BLaER1 treated with 17β-estradiol and CSF1 and Interleukin-3, amounts not matched to agents 10 nM and 100 nM (cell line): ENCODE measurements around the gene LYPD6B.

Experiments used
- H3K27ac ChIP-seq, 11 experiments: shearing (Covaris generic); formaldehyde crosslinking; 2 replicates each; pipeline ENCODE4 v1.8.1; 2022
- H3K27me3 ChIP-seq, 11 experiments: shearing (Covaris generic); formaldehyde crosslinking; 2 replicates each; pipeline ENCODE4 v1.8.1; 2022
- H3K36me3 ChIP-seq, 11 experiments: shearing (Covaris generic); formaldehyde crosslinking; 2 replicates each; pipeline ENCODE4 v1.8.1; 2022
- H3K4me1 ChIP-seq, 10 experiments: shearing (Covaris generic); formaldehyde crosslinking; 2 replicates each; pipeline ENCODE4 v1.8.1; 2022
- H3K4me2 ChIP-seq, 11 experiments: shearing (Covaris generic); formaldehyde crosslinking; 2 replicates each; pipeline ENCODE4 v1.8.1; 2022
- H3K4me3 ChIP-seq, 10 experiments: shearing (Covaris generic); formaldehyde crosslinking; 2 replicates each; pipeline ENCODE4 v1.8.1; 2022
- H3K9ac ChIP-seq, 11 experiments: shearing (Covaris generic); formaldehyde crosslinking; 2 replicates each; pipeline ENCODE4 v1.8.1; 2022
- H3K9me3 ChIP-seq, 11 experiments: shearing (Covaris generic); formaldehyde crosslinking; replicated peaks in 1 of 11; 2 replicates each; pipeline ENCODE4 v1.8.1; 2022
- H4K20me1 ChIP-seq, 11 experiments: shearing (Covaris generic); formaldehyde crosslinking; 2 replicates each; pipeline ENCODE4 v1.8.1; 2022
- Cebpa-rat ChIP-seq, 11 experiments: shearing (Covaris generic); IDR thresholded peaks; 2 replicates each; pipeline ENCODE4 v1.8.1; 2022

LYPD6B gene

DNA sequence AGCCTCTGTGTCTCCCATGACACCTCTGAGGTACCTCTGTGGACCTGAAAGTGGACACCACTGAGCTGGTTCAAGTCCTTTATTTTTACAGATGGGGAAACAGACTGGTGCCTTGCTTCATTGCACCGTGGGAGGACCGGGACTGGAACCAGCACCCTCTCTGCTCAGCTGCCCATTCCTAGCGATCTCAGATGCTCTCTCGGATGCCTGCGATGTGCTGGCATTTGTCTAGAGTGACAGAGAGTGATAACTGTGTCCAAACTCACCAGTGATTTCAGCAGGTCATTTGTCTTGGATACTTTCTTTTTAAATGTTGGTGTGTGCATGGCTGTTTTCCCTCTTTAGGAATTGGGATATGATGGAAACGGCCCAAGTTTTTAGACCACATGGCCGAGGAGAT, 30.1 kb upstream of the LYPD6B start:
- Histone ChIP-seq H3K4me3 (no peak overlapping the region), H3K9ac (no peak overlapping the region), H3K9me3 (no peaks in the 10 kb centered on the region), H3K36me3 (peaks cover 0 to 16% (median 0%) of the 10 kb centered on the region in 11 experiments; a peak in 9 of 22 replicates), H3K27me3 (no peaks in the 10 kb centered on the region), H3K4me2 (no peak overlapping the region), H4K20me1 (no peaks in the 10 kb centered on the region), H3K4me1 (no peaks in the 10 kb centered on the region), H3K27ac (no peak overlapping the region)
- TF ChIP-seq Cebpa-rat (IDR thresholded peaks at IDR 0.05) = no peak

DNA sequence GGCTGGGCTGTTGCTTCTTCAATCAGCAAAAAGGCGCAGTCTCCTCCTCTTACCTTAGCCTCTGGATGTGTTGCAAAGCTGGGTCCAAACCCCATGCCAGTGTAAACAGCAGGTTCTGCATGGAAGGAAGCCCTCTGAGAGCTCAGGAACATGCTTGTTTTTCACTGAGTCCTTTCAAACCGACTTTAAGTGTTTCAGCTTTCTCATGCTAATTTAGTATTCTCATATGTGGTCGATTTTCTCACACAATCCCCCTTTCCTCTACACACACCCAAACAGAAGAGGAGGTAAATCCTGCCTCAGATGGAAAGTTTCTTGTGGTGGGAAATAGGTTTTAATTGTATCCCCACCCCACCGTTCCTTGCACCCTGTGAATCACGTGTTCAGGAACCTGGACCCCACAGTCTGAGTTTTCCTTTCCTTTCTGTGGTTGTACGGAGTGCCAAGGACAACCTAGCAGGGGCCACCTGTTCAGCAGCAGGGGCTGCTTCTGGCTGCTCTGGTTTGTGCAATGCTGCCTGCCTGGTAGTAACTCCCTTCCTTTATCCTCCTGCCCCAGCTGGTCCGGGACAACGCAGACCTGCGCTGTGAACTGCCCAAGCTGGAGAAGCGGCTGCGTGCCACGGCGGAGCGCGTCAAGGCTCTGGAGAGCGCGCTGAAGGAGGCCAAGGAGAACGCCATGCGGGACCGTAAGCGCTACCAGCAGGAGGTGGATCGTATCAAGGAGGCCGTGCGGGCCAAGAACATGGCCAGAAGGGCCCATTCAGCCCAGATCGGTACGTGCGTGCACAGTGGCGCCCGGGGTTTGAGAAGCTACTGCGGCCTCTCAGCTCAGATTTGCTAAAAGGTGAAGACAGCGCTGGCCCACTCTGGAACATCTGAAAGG, 28.7 kb upstream of the LYPD6B start:
- H4K20me1 ChIP-seq = no peaks in the 10 kb centered on the region
- no peaks in the 10 kb centered on the region for H3K4me1 ChIP-seq
- H3K27ac ChIP-seq = no peak overlapping the region
- no peaks in the 10 kb centered on the region for H3K27me3 ChIP-seq
- no peak overlapping the region for H3K9ac ChIP-seq
- peaks cover 0 to 16% (median 0%) of the 10 kb centered on the region in 11 experiments; a peak in 9 of 22 replicates for H3K36me3 ChIP-seq
- no peaks in the 10 kb centered on the region for H3K9me3 ChIP-seq
- no peak for TF ChIP-seq Cebpa-rat (IDR thresholded peaks at IDR 0.05)
- no peak overlapping the region for H3K4me2 ChIP-seq
- H3K4me3 ChIP-seq = no peak overlapping the region

DNA sequence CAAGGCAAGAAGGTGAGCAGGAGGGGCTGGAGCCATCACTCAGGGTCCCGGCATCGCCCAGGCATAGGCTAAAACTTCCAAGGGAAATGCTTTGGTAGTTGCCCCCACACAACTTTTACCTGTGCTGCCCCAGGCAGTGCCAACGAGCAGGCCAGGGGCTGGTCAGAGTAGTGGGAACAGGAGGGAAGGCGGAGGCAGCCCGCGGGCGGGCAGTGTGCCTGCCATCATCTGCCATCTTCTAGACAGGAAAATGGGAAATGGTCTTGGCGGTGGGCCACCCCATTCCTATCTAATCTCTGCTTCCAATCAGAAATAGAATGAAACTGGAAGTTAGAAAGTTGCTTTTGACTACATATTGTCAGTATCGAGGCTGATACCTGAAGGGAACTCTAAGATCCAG, 26.0 kb upstream of the LYPD6B start:
- H4K20me1 ChIP-seq = no peaks in the 10 kb centered on the region
- H3K4me3 ChIP-seq = no peak overlapping the region
- no peak for TF ChIP-seq Cebpa-rat (IDR thresholded peaks at IDR 0.05)
- no peak overlapping the region for H3K27ac ChIP-seq
- no peaks in the 10 kb centered on the region for H3K27me3 ChIP-seq
- no peak overlapping the region for H3K9ac ChIP-seq
- H3K36me3 ChIP-seq = peaks cover 0 to 16% (median 0%) of the 10 kb centered on the region in 11 experiments; a peak in 9 of 22 replicates
- H3K9me3 ChIP-seq = no peaks in the 10 kb centered on the region
- H3K4me2 ChIP-seq = no peak overlapping the region
- peaks cover 0 to 4% (median 0%) of the 10 kb centered on the region in 10 experiments; a peak in 1 of 20 replicates for H3K4me1 ChIP-seq

DNA sequence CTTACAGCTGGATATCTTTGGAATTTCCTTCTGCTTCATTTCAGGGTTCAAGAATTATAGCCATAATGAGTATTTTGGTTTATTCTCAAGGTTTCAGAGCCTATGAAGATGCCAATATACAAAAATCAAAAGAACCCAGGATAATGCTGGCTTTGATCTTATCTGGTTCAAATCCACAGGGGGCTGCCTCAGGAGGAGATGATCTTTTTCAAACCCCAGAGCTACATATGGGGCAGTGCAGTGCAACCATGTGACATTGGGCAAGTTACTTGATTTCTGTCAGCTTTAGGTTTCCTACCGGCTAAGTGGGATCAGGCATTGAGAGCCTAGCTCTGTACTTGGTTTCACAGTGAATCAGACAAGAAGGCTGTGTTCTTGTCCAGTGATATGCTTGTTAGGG, 23.0 kb upstream of the LYPD6B start:
- Histone ChIP-seq H3K36me3 (peaks cover 0 to 16% (median 0%) of the 10 kb centered on the region in 11 experiments; a peak in 7 of 22 replicates), H3K4me1 (peaks cover 2 to 15% (median 7%) of the 10 kb centered on the region in 10 experiments), H3K4me2 (no peak overlapping the region), H3K4me3 (no peak overlapping the region), H3K27me3 (0 out of 22 replicates have a peak, but pooled peaks cover 0 to 5% (median 0%) of the 10 kb centered on the region in 11 experiments), H3K9me3 (no peaks in the 10 kb centered on the region), H3K27ac (no peak overlapping the region), H3K9ac (no peak overlapping the region), H4K20me1 (no peaks in the 10 kb centered on the region)
- TF ChIP-seq Cebpa-rat (IDR thresholded peaks at IDR 0.05) = no peak

DNA sequence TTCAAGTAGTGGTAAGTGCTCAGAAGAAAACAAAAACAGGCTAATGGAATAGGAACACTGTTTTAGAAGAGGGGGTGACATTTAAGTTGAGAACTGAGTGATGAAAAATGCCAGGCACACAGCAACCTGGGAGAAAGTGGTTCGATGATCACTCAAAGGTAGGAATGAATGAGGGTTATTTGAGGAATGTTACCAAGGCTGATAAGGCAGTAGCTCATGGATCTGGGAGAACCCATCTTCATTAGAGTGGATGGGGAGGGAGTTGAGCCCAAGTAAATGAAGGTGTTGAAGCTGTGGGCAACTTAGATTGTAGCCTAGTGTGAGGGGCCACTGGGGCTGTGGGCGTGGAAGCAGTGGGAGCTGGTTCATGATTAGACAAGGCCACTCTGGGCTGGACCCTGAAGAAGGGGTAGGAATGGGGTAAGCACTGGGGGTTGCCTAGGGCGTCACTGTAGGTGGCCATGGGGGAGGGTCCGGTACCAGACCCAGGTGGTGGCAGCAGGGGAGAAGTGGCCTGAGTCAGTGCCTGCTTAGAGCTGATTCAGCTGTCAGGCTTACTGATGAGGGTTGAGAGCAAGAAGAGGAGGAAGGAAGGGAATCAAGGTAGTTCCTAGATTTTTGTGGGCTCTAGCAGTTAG, 22.5 kb upstream of the LYPD6B start:
- Histone ChIP-seq H3K9ac (no peak overlapping the region), H3K27ac (no peak overlapping the region), H4K20me1 (no peaks in the 10 kb centered on the region), H3K9me3 (no peaks in the 10 kb centered on the region), H3K36me3 (peaks cover 0 to 16% (median 0%) of the 10 kb centered on the region in 11 experiments; a peak in 2 of 22 replicates), H3K4me3 (no peak overlapping the region), H3K4me2 (no peak overlapping the region), H3K27me3 (0 out of 22 replicates have a peak, but pooled peaks cover 0 to 5% (median 0%) of the 10 kb centered on the region in 11 experiments), H3K4me1 (peaks cover 8 to 20% (median 12%) of the 10 kb centered on the region in 10 experiments)
- no peak for TF ChIP-seq Cebpa-rat (IDR thresholded peaks at IDR 0.05)

DNA sequence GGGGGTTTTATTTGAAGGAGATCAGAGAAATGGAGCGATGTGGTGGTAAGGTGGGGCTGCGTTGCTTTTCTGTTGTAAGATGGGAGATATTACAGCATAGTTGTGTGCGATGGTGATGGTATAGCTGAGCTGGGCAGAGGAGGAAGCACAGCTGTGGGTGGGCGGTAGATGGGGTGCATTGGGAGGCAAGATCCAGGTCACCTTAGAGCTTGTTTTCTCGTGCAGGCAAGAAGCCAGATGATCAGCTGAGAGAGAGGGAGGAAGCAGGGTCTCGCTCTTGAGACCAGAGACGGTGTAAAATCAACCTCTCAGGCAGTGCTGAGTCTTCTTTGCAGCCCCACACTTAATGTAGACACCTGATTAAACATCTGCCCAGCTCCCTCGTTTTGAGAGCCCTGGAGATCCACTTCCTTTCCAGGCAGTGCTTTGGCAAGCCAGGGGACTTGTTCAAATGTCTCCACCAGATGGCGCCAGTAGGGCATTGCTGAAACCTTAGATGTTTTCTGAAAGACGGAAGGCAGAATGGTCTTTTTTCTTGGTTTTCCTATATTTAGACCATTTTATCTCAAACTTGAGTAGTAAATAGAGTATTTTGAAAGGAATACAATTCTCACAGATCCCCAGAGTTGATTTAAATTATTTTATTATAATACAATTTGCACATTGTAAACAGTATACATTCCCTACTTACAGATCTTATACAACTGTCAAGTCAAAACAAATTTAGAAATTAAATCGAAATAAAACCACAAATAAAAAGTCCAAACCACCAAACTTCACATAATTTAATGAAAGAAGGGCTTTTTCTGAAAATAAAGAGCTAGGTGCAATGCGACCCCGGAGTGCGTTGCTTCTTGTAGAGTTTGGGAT, 21.1 kb upstream of the LYPD6B start:
- no peak for TF ChIP-seq Cebpa-rat (IDR thresholded peaks at IDR 0.05)
- H3K9ac ChIP-seq = no peak overlapping the region
- no peaks in the 10 kb centered on the region for H3K9me3 ChIP-seq
- peaks cover 0 to 4% (median 0%) of the 10 kb centered on the region in 11 experiments; a peak in 1 of 22 replicates for H3K36me3 ChIP-seq
- H4K20me1 ChIP-seq = no peaks in the 10 kb centered on the region
- H3K4me3 ChIP-seq = no peak overlapping the region
- H3K27me3 ChIP-seq = 0 out of 22 replicates have a peak, but pooled peaks cover 0 to 5% (median 0%) of the 10 kb centered on the region in 11 experiments
- H3K4me2 ChIP-seq = no peak overlapping the region
- H3K27ac ChIP-seq = no peak overlapping the region
- H3K4me1 ChIP-seq = peaks cover 21 to 33% (median 25%) of the 10 kb centered on the region in 10 experiments

DNA sequence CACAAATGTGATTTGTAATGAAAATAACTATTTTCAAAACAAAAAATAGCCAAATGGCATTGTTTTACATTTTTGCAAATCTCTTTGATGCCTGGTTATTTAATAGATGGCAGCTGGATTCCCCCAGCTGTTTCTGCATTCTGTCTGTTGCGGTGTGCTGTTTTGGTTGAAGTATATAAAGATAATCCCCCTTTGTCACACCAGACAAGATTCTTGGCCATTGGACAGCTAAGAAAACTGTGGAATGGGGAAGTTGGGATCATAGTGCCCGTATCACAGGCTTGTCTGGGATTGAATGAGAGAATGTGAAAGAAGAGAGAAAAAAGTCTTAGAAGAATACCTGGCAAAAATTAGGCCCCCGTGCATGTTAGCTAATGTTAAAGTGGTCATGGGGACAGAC, 19.5 kb upstream of the LYPD6B start:
- Histone ChIP-seq H3K4me1 (peaks cover 30 to 49% (median 39%) of the 10 kb centered on the region in 10 experiments), H3K36me3 (no peaks in the 10 kb centered on the region), H4K20me1 (no peaks in the 10 kb centered on the region), H3K27ac (no peak overlapping the region), H3K4me2 (peak overlapping the region in 2 of 11 experiments; percentile 41 to 73; a peak in 3 of 22 replicates), H3K9ac (no peak overlapping the region), H3K27me3 (0 out of 22 replicates have a peak, but pooled peaks cover 0 to 5% (median 0%) of the 10 kb centered on the region in 11 experiments), H3K9me3 (no peaks in the 10 kb centered on the region), H3K4me3 (no peak overlapping the region)
- no peak for TF ChIP-seq Cebpa-rat (IDR thresholded peaks at IDR 0.05)

DNA sequence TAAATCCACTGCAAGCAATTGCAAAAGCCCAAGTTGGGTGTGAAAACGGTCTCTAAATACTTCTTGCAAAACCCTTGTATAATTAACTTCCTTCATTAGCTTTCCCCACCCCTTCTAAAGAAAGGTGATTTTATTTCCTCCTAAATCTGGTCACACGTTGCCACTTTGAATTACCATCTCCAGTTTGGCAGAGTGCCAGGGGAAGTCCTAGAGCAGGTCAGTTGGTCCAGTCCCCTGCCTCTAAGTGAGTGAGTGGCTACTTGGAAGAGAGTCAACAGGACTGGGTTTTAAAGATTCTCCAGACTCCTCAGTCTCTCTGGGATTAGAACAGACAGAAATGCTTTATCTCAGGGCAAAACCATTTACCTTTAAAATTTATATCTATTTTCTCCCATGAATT, 18.7 kb upstream of the LYPD6B start:
- Histone ChIP-seq H3K4me3 (no peak overlapping the region), H3K9ac (no peak overlapping the region), H4K20me1 (no peaks in the 10 kb centered on the region), H3K9me3 (no peaks in the 10 kb centered on the region), H3K27me3 (0 out of 22 replicates have a peak, but pooled peaks cover 0 to 5% (median 0%) of the 10 kb centered on the region in 11 experiments), H3K36me3 (no peaks in the 10 kb centered on the region), H3K27ac (no peak overlapping the region), H3K4me2 (peak overlapping the region in 7 of 11 experiments; percentile 25 to 75 (median 73); a peak in 7 of 22 replicates), H3K4me1 (peaks cover 30 to 51% (median 40%) of the 10 kb centered on the region in 10 experiments)
- TF ChIP-seq Cebpa-rat (IDR thresholded peaks at IDR 0.05) = no peak
